NCI-H2196 treated with DMSO at 0.1 percent for 48 hours (cell line): ENCODE measurements around the gene HIPK3.
"Not testable (repeated sequence)": the region's sequence is repeated elsewhere in the genome, so short reads cannot be mapped to it uniquely, and the experiment has no call there.

Experiments
- DNase-seq: peaks from one replicate; lab custom pipeline; 2025; ENCODE audit not compliant: unreplicated experiment; lab: John Stamatoyannopoulos, UW

The HIPK3 gene

DNA sequence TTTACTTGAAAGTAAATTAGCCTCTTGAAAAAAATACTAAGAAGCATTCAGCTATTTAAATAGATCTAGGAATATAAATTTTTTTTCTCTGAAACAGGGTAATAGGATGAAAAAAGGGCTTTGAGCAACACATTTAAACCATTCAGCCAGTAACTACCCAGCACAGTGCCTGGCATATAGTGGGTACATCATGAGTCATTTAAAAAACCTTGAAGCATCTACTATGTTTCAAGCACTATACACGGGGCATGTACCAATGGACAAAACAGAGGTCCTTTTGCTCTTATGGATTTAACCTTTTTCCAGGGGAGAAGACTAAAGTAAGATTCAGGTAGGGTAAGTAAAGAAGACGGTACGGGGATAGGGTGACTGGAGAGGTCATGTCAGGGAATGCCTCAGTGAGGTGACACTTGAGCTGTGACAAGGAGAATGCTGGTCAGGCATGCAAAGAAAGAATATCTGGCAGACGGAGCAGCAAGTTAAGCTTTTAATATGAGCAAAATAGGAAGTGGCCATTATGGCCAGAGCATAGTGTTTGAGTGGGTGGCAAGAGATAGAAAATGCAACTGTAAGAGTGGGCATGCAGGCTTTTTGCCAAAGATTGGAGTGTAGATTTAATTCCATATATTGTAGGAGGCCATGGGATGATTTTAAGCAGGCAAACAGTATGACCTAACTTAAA is 101.1 kb downstream of the HIPK3 start:
- DNase-seq = no peak

DNA sequence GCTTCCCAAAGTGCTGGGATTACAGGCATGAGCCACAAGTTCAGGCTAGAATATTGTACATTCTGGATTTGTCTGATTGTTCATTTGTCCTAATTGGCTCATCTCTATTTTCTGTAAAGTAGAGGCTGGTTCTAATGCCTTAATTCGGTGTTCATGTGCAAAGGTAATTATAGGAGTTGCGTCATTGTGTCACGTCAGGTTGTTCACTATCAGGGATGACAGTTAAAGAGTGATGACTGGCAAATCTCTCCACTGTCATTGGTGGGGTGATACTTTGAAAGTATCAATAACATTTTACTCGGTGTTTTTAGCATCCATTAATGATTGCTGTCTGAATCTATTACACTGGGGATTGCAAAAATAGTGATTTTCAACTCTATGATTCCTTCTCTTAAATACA is 103.5 kb downstream of the HIPK3 start:
- DNase-seq = no peak

DNA sequence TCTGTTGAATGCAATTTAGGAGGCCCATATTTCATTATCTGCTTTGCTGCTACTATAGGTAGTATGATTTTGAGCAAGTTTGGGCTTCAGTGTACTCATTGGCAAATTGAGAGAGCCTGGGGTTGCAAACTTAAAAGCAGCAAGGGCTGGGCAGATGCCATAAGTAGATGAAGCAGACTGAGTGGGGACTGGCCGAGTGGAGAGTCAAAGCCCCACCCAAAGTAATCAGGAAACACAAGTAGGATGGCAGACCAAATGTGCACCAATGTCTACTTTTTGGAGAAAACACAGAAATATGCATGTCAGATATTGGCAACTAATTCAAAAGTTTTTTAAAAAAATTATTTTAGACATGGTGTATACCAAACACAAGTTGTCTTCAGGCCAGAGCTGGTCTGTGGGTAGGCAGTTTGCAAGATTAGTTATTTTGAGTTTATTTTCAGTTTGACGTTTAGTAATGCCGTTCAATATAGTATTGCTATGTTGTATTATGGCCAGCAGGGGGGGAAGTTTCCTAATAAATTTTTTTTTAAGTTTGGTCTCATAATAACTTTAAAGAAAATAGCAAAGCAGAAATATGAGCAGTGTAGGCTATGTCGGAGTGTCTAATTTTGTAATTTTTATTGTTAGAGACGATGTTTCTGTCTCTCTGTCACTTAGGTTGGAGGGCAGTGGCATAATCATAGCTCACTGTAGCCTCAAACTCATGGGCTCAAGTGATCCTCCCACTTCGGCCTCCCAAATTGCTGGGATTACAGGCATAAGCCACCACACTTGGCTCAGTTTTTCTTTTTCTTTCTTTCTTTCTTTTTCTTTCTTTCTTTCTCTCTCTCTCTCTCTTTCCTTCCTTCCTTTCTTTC is 105.1 kb downstream of the HIPK3 start:
- DNase-seq = peak; percentile 30

DNA sequence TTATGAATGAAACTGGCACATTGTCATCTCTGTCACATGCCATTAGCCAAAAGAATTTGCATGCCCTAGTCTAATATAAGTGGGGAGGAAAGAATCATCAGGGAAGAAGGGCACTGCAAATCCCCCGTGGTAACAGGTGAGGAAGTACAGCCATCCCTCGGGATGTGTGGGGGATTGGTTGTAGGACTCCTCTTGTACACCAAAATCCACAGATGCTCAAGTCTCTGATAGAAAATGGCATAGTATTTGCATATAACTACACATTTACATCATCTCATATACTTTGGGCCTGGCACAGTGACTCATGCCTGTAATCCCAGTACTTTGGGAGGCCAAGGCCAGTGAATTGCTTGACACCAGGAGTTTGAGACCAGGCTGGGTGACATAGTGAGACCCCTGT is 109.7 kb downstream of the HIPK3 start:
- DNase-seq = no peak

DNA sequence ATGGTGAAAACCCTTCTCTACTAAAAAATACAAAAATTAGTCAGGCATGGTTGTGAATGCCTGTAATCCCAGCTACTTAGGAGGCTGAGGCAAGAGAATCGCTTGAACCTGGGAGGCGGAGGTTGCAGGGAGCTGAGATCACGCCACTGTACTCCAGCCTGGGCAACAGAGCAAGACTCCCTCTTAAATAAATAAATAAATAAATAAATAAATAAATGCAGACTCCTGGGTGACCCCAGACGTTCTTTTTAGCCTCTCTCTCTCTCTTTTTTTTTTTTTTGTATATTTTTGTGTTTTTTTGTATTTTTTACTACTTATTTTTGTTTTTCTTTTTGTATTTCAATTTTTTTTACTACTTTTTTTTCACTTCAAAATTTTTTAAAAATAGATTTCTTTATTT is 111.3 kb downstream of the HIPK3 start:
- DNase-seq = not testable (repeated sequence)

DNA sequence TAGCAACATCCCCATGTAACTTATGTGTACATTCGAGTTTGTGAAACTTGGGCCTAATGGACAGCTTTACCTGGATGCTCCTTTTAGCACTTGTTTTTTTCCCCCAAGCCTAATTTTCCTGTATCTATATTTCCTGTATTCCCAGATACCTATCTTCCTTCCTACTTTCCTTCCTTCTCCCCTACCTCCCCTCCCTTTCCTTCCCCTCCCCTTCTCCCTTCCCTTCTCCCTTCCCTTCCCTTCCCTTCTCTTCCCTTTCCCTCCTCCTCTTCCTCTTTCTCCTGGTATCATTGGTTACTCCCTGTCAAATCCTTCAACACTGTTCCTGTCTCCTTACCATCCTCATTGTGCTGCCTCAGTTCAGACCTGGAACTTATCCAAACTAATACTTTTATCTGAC is 111.8 kb downstream of the HIPK3 start:
- DNase-seq = no peak

DNA sequence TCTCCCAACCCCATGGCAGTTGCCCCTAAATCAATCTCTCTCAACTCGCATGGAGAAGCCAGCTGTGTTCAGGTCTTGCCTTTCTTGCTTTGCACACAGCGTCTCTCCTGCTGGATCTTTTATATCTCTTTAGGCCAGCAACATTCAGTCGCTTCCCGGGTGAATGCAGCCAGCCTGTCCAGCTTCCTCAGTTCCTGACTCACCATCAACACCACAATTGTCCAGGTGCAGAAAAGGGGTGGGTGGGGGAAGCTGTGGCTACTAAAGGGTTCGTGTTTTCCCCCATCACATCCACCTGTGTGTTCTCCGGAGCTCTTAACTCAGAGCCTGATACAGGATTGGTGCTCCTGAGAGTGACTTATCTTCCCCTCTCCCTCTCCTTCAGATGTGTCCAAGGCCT is 116.5 kb downstream of the HIPK3 start:
- no peak for DNase-seq

DNA sequence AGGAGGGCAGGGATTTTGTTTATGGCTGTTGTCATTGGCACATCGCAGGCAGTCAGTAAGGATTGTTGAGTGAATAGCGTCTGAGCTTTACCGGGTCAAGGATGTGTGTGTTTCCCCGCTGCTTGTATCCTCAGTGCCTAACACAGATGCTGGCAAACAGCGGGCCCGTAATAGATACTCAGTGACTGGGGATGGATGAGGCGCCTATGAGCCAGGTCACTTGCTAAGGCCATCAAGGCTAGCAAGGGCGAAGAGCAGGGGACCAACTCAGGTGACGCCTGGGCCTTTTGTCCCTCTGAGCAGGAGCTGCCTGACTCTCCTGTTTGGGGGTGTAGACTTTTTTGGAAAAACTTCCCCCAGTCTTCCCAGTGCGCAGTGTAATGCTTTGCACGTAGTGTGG is 118.1 kb downstream of the HIPK3 start:
- DNase-seq = no peak

DNA sequence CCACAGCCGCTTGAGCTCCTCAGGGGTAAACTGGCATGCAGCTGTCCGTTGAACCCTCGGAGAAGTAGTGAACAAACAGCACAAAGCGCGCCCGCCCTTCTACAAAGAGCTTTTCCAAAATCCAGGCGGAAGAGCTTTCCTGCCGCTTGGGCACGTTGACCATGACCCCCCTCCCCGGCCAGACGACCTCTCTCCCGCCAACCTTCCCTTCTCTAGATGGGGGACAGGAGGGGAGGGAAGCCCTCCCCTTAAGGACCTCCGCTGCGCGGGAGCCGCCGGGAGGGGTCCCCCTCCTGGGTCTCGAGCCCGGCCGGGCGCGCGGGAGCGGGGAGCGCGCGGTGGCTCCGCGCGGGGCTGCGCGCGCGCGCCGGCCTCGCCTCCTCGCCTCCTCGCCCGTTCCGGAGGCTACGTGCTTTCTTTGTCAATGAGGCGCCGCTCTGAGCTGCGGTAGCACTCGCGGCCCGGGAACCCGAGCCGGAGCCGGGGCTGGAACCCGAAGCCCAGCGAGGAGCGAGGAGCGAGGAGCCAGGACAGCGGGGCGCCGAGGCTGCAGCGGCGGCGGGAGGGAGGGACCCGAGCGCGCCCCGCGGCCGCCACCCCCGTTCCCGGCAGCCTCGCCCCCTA is 118.6 kb downstream of the HIPK3 start, which contains the start of gene KIAA1549L:
TSS of gene KIAA1549L (plus strand) at position 421 of the 624 bp plus-strand sequence.
- no peak for DNase-seq

DNA sequence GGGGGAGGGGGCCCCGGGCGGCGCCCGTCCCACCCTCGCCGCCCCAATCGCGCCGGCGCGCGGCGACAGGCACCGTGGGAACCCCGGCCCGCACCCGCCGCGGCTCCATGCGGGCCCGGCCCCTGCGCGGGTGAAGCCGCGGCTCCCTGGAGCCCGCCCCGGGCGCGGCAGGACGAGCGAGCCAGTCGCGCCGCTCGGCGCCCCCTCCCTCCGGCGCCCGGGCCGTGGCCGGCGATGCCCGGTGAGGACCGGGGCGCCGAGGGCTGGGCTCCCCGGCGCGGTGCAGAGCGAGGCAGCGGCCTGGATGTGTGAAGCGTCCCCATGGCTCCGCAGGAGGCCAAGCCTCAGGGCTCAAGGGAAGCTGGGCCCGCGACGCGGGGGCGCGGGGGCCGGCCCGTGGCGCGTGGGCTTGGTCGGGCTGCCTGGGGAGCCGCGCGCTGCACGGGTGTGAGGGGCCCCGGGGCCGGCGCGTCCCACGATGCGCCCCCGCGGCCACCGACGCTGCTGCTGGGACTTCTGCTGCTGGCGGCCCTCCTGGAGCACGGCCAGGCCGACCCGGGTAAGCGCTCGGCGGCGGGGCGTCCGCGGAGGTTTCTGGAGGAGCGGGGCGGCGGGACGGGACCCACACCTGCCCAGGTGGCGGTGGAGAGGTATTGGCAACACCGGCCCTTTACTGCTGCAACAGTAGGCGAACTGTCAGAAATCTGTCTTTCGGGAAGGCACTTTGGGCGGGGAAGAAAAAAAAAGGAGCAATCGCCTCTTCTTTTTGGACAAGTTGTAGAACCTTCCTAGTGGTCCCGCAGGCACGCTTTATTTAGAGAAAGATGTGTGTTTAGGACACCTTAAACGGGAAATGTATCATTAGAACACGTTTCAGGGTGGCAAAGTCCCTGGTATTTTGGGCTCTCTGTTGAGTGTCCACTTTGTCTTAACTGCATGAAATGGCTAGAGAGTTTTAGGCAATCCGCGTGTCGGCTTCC is 119.4 kb downstream of the HIPK3 start:
- DNase-seq = no peak

DNA sequence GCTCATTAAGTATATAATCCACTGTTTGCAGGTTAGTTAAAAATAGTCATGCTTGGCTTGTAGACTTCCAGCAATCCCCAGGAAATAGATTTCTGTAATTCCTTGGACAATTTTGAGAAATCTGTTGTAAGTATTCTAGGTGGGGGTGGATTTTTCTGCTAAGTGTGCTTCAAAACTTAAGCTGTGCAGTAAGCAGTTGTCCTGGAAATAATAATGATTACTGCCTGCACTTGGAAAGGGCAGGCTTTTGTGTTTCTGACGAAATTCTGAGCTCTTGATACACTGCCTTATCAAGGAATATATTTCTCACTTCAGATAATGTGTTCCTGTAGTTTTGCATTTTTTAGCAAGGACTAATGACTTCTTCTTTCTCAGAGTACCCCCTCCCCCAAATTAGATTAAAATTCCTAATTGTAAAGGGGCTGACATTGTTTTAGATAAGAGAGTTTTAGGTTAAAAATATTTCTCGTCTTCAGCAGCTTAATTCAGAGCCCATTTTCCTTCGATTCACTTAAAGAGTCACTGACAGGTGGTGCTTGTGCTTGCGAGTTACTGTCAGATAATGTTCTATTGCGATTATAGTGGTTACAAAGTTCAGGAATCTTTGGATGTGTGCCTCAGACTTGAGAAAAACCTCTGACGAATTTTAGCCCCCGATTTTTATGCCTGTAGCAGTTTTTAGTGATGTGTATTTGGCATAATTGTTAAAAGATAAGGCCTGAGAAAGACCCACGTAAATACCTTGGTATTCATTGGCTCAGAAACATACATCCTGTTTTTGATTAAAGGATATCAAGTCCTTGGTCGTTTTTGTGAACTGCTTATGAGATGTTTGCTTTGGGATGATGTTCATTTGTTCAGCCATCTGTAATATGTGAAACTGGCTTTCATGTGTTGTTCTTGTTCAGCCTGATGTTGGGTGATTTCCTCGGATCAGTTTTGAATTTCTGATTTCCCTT is 120.5 kb downstream of the HIPK3 start:
- no peak for DNase-seq

DNA sequence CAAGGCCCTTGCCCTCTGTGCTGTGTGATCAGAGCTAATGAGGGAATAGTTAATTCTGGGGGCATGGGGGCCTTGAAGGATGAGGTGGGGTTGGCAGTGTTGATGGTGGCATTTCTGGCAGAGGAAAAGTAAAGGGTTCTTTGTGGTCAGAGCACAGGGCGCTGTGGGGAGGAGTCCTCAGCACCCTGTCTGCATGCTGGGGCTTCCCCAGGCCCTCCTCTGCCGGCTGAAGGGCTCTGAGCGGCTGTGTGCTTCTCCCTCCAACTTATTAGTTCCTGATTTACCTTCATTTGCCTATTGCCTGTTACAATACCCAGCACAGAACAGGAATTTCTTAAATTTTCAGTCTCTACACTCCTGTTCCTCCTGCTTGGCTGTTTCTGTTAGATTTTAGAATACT is 122.8 kb downstream of the HIPK3 start:
- DNase-seq = no peak

DNA sequence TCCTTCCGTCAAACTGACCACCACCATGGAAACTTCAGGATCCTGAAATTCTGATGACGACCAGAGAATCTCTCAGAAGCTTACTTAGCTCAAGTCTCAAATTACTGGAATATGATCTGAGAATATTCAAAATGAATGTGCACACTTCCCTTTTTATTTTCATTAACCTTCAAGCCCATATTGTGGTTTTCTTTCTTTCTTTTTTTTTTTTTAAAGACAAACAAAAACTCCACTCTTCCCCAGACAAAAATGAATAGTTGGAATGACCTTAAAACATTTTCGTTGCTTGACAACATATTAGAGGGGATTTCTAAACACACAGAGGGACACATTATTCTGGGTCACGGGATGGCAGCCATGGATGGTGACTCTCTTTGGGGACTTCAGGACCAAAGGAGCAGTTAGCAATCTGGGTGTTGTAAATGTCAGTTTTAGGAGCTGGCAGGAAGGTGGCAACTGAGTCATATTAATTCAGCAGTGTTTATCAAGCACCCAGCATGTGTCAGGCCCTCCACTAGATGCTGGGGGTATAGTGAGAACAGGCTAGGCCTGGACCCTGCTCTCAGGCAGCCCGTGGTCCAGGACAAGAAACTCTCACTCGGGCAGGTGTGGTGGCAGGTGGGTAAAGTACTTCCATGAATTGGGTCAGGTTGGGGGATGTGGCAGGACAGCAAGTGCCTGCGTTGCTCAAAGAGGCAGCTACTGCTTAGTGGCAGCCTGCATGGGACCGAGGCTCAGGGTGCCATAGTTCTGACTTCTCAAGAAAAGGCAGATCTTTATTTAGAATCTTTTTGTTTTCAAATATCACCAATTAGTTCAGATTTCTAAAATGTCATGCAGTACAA is 126.1 kb downstream of the HIPK3 start:
- no peak for DNase-seq

DNA sequence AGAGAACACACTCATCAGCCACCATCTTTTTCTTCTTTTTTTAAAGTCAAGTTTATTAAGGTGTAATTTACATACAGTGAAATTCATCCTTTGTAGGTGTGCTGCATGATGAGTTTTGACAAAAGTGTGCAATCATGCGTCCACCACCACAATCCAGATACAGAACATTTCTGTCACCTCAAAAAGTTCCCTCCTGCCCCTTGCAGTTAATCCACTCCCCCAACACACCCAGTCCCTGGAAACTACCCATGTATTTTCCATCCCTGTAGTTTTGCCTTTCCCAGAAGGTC is 126.7 kb downstream of the HIPK3 start:
- DNase-seq = no peak

DNA sequence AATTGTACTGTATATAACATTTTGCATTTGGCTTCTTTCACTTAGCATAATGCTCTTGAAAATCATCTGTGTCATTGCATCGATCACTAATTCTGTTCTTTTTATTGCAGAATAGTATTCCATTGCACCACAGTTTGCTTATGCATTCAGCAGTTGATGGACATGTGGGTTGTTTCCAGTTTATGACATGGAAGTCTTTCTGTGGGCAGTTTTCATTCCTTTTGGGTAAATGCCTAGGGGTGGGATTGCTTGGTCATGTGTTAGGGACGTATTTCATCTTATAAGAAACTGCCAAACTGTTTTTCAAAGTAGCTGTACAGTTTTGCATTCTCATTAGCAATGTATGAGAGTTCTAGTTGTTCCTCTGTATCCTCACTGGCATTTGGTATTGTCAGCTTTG is 127.0 kb downstream of the HIPK3 start:
- DNase-seq = no peak

DNA sequence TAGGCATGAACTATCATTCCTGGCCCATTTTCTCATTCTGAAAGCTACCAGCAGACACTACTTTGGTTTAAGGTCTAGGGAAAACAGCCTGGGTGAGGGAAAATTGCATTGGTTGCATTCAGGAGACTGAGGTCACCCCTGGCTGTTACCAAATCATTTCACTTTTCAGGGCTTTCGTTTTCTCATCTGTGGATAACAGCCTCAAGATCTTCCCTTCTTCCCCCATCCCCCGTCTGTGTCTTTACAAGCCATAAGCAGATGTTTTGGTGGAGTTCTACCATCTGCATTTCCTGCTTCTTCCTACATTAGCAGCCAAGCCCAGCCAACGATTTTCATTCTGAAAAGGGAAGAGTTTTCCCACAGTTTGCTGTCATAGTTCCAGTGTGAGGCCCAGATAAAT is 130.4 kb downstream of the HIPK3 start:
- DNase-seq = no peak

DNA sequence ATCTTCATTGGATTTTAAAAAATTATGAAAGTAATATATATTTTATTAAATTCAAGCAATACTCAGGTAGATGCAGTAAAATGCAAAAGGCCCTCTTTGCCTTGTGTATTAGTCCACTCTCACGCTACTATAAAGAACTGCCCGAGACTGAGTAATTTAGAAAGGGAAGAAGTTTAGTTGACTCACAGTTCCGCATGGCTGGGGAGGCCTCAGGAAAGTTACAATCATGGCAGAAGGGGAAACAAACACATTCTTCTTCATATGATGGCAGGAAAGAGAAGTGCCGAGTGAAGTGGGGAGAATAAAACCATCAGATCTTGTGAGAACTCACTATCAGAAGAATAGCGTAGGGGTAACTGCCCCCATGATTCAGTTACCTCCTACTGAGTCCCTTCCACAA is 130.8 kb downstream of the HIPK3 start:
- DNase-seq = no peak

DNA sequence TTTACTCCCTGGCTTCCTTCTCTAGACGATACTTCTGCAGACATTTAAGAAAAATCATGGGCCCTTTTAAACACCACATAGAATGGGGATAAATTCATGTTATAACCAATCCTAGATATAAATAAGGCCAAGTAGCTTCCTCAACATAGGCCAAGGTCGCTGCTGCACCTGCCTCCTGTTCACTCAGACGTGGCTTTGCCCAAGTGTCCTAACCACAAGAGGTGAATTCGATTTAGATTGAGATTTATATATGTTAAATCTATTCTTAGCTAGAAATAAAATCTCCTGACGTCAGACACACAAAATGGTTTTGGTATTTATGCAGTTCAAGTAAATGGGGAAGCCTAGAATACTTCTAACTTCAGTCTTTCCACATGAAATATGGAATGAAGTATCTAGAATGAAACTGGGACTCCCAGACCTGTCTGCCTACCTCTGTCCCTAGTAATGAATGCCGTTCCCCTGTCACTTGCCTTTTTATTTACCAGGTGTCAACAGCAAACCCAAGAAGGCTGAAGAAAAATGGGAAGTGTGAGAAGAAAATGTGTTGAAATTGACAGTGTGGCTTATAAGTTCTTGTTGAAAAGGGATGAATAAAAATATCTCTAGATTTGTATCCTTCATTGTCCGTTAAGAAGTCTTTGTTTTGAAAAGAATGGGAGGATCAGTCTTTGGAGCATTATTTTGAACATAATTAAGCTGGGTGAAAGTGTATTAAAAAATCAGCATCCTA is 131.8 kb downstream of the HIPK3 start:
- no peak for DNase-seq
